Spleen (tissue), 7 donors: Measurements from ENCODE around the gene TBX10.
"Not testable (repeated sequence)": the region's sequence is repeated elsewhere in the genome, so short reads cannot be mapped to it uniquely, and the experiment has no call there.

Source experiments
- POLR2A ChIP-seq, 3 donors: fragments of 450-650 bp; IDR thresholded peaks; one replicate each; pipeline ENCODE4 v1.5.1; 2017; ENCODE audit warnings: antibody characterized with exemption in 3 of 3, mild to moderate bottlenecking in 1 of 3
- POLR2AphosphoS5 ChIP-seq, 3 donors: sonication (generic); formaldehyde crosslinking; IDR thresholded peaks; one replicate each; pipeline ENCODE4 v1.5.1; 2017; ENCODE audit warnings: antibody characterized with exemption in 3 of 3
- TF ChIP-seq, protein P1 (sequence below), 11 experiments: fragments of 200-600 bp in 7 of 11; fragments of 450-650 bp in 4 of 11; sonication (generic) in 4 of 11; IDR thresholded peaks in 8 of 11; conservative IDR thresholded peaks in 3 of 11; 1 replicate in 7 of 11; 2 replicates in 4 of 11; pipeline versions ENCODE4 v1.4.0 to v1.8.0; 2016 to 2021; ENCODE audit warnings: antibody characterized with exemption in 11 of 11, inconsistent platforms in 4 of 11, mild to moderate bottlenecking in 1 of 11
- donor health status: DM: no; HTN: no; CAD: no; lungs with moderate emphysema.
- donor health status: DM: no; HTN: no; CAD: no.
- donor health status: DM: no; HTN: no; CAD: no.

DNA sequence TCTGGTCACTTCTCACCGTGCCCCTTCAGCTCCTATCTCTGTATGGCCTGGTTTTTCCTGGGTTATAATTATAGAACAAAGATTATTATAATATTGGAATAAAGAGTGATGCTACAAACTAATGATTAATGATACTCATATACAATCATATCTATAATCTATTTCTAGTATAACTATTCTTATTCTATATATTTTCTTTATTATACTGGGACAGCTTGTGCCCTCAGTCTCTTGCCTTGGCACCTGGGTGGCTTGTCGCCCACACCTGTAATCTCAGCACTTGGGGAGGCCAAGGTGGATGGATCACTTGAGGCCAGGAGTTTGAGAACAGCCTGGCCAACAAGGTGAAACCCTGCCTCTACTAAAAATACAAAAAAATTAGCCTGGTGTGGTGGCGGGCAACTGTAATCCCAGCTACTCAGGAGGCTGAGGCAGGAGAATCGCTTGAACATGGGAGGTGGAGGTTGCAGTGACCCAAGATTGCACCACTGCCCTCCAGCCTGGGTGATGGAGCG, 20.1 kb upstream of the TBX10 start:
- TF ChIP-seq POLR2A, POLR2AphosphoS5 (IDR thresholded peaks at IDR 0.05): not testable (repeated sequence)
- TF ChIP-seq, protein P1, sequence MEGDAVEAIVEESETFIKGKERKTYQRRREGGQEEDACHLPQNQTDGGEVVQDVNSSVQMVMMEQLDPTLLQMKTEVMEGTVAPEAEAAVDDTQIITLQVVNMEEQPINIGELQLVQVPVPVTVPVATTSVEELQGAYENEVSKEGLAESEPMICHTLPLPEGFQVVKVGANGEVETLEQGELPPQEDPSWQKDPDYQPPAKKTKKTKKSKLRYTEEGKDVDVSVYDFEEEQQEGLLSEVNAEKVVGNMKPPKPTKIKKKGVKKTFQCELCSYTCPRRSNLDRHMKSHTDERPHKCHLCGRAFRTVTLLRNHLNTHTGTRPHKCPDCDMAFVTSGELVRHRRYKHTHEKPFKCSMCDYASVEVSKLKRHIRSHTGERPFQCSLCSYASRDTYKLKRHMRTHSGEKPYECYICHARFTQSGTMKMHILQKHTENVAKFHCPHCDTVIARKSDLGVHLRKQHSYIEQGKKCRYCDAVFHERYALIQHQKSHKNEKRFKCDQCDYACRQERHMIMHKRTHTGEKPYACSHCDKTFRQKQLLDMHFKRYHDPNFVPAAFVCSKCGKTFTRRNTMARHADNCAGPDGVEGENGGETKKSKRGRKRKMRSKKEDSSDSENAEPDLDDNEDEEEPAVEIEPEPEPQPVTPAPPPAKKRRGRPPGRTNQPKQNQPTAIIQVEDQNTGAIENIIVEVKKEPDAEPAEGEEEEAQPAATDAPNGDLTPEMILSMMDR (IDR thresholded peaks at IDR 0.05 in 8 of 11, conservative IDR thresholded peaks at IDR 0.05 in 3 of 11) = peak in 5 of 11 experiments; percentile 43 to 67 (median 51)
